ENCODE data around the gene UBE3D.
"Not testable (repeated sequence)": the region's sequence is repeated elsewhere in the genome, so short reads cannot be mapped to it uniquely, and the experiment has no call there.

UBE3D gene

GRCh38 chr6:82867946-82868345 is 197.7 kb downstream of the UBE3D start:
- DNase-seq, result no peak

- DNase-seq, result no peak
Measured at GRCh38 chr6:82866446-82866845, 199.2 kb downstream of the UBE3D start.

GRCh38 chr6:82865461-82865860 is 200.2 kb downstream of the UBE3D start:
- DNase-seq, result no peak

- DNase-seq, result no peak
Measured at GRCh38 chr6:82863781-82864180, 201.9 kb downstream of the UBE3D start.

GRCh38 chr6:82862543-82862942 is 203.1 kb downstream of the UBE3D start:
- no peak for DNase-seq

- no peak for DNase-seq
Measured at GRCh38 chr6:82861121-82861520, 204.5 kb downstream of the UBE3D start.

GRCh38 chr6:82856077-82856476 is 209.6 kb downstream of the UBE3D start:
- DNase-seq, result not testable (repeated sequence)

GRCh38 chr6:82852904-82853303 is 212.7 kb downstream of the UBE3D start:
- not testable (repeated sequence) for DNase-seq

- no peak for DNase-seq
Measured at GRCh38 chr6:82843291-82843885, 222.3 kb downstream of the UBE3D start.

GRCh38 chr6:82842721-82843120 is 222.9 kb downstream of the UBE3D start:
- DNase-seq, result no peak
